Right kidney (tissue), 1 donor: Measurements from ENCODE around the gene NES.

Experiments
- DNase-seq: peaks from one replicate; pipeline ENCODE4 v3.0.0-alpha.2; 2016

NES gene

GRCh38 chr1:156626079-156626438 lies 51.1 kb downstream of the NES start:
- DNase-seq, result no peak

GRCh38 chr1:156625436-156626078 lies 51.6 kb downstream of the NES start:
- peak; percentile 71 for DNase-seq

GRCh38 chr1:156624814-156625435 lies 52.3 kb downstream of the NES start:
- DNase-seq, result peak; percentile 55

- DNase-seq, result peak; percentile 77
Measured at GRCh38 chr1:156623946-156624813, 53.0 kb downstream of the NES start.

GRCh38 chr1:156622581-156623297 lies 54.5 kb downstream of the NES start:
- no peak for DNase-seq

GRCh38 chr1:156619582-156619955 lies 57.6 kb downstream of the NES start:
- no peak for DNase-seq

GRCh38 chr1:156618853-156619581 lies 58.2 kb downstream of the NES start, which contains the start of gene HAPLN2:
Gene HAPLN2 (plus strand): TSS chr1:156619415. CDS start chr1:156623491, 4,076 bp downstream.
- no peak for DNase-seq
